ENCODE data around the gene RFX2.

Gene RFX2

DNA sequence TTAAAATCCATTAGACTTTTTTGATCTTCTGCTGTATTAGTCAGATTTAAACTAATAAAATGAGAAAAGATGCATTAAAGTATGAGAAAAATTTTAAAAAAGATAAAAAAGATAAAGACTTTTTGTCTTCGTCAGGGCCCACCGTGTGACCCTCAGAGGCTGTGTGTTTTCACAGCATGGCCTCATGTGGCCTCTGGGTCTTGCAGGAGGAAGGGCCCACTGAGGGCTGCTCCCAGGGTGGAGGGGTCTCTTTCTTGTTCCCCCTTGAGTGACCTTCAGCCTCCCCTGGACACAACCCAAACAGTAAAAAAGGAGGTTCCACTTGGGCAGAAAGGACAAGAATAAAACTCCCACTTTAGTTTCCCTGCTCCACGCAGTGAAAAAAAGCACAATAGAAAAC lies 75.3 kb downstream of the RFX2 start:
- no peak for TF ChIP-seq GATA2 (IDR thresholded peaks at IDR 0.05; ENCODE audit: low read depth, low read length)
- no peak for TF ChIP-seq GATA3 (IDR thresholded peaks at IDR 0.05; ENCODE audit: low read depth, low read length)

DNA sequence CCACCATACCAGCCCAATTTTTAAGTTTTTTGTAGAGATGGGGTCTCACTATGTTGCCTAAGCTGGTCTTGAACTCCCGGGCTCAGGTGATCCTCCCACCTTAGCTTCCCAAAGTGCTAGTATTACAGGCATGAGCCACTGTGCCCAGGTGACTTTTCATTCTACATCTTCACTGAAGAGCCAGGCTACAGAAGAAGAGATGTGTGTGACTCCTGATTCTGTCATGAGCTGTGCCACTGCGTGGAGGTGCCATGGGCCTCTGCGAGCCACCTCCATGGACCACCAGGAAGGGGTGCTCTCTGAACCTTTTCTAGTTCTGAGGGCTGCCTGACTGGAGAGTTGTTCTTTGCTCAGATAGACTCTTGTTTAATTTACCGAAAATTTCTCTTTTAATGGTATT lies 75.8 kb downstream of the RFX2 start:
- no peak for TF ChIP-seq GATA2 (IDR thresholded peaks at IDR 0.05; ENCODE audit: low read depth, low read length)
- TF ChIP-seq GATA3 (IDR thresholded peaks at IDR 0.05; ENCODE audit: low read depth, low read length): no peak

DNA sequence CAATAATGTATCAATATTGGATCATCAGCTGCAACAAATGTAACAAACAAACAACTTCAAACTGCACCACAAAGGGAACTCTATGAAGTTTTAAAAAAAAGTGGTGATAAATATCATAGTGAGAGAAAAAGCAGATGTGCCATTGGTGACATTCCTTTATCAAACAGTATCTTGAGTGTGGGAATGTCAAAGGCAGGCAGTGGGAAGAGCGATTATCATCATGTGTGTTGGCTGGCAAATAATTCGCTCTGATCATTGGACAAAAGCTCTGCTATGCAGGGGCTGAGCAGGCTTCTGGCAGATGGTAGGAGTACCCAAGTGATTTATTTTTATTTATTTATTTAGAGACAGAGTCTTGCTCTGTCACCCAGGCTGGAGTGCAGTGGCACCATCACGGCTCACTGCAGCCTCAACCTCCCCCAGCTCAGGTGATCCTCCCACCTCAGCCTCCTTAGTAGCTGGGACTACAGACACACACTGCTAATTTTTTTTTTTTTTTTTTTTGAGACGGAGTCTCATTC lies 76.5 kb downstream of the RFX2 start:
- TF ChIP-seq GATA3 (IDR thresholded peaks at IDR 0.05; ENCODE audit: low read depth, low read length) (no peak), GATA2 (IDR thresholded peaks at IDR 0.05; ENCODE audit: low read depth, low read length) (peak; percentile 56)

DNA sequence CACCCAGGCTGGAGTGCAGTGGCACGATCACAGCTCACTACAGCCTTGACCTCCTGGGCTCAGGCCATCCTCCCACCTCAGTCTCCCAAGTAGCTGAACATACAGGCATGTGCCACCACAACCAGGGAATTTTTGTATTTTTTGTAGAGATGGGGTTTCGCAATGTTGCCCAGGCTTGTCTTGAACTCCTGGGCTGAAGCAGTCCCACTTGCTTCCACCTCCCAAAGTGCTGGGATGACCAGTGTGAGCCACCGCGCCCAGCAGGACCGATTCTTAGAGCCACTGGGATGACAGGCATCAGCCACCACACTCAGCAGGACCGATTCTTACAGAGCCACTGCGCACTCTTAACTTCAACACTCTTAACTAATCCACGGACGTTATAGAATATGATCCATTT lies 77.5 kb downstream of the RFX2 start:
- TF ChIP-seq GATA2 (IDR thresholded peaks at IDR 0.05; ENCODE audit: low read depth, low read length) (no peak), GATA3 (IDR thresholded peaks at IDR 0.05; ENCODE audit: low read depth, low read length) (no peak)

DNA sequence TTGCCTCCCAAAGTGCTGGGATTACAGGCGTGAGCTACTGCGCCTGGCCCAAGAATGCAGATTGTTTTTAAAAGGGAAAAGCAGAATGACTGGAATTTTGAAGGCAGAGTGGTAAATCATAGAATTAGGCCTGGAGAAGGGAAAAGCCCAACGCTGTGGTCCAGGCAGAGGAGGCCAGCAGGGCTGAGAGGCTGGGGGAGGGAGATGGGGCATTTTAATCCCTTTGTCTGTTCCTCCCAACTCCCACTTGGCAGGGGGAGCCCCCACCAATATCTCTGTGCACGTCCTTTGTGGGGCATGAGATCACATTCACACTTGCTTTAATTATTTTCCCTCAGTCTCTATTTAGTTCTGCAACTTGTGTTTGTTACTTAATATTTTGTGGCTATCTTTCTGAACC lies 77.9 kb downstream of the RFX2 start:
- TF ChIP-seq GATA2 (IDR thresholded peaks at IDR 0.05; ENCODE audit: low read depth, low read length) (no peak), GATA3 (IDR thresholded peaks at IDR 0.05; ENCODE audit: low read depth, low read length) (no peak)

DNA sequence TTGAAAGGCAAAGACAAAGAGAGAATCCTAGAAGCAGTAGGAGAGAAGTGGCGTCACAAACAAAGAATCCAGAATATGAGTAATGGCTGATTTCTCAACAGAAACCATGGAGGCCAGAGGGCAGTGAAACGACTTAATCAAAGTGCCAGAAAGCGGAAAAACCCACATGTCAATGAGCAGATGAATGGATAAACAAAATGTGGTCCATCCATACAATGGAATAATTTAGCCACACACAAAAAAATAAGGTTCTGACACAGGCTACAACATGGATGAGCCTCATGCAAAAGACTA lies 80.1 kb downstream of the RFX2 start:
- TF ChIP-seq GATA3 (IDR thresholded peaks at IDR 0.05; ENCODE audit: low read depth, low read length): no peak
- no peak for TF ChIP-seq GATA2 (IDR thresholded peaks at IDR 0.05; ENCODE audit: low read depth, low read length)

DNA sequence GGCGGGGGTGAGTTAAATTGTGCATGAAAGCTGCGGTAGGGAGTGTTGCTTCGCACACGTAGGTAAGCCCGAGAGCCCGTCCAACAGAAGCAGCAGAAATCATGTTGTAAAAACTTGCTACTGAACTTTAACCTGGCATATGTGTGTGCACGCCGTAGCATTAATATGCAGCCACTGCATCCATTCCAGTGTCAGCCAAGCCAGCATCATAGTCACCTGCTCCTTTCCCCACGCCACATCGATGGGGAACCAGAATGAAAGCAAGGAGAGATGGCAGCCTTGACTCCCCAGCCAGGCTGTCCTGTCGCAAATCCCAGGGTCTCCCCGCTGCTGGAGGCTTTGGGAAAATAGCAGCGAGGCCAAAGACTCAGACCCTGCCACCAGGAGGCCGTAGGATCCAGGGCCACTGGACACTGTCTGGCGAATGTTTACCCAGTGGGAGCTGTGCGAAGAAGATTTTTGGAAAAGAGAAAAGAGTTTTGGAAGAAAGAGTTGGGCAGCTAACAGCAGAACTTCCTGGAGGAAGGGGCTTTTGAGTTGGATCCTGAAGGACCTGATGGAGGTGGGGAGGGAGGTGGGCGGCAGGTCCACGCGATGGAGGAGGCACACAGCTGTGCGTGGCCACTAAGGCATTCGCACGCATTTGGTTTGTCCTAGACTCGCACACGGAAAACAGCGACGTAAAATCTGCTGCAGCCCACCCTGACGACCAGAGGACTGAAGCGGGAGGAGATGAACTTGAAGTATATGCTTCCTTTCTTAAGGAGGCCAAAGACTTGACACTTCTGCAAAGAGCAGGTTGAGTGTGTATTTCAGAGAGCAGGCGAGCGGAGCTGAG lies 83.7 kb downstream of the RFX2 start:
- TF ChIP-seq GATA3 (IDR thresholded peaks at IDR 0.05; ENCODE audit: low read depth, low read length) (no peak), GATA2 (IDR thresholded peaks at IDR 0.05; ENCODE audit: low read depth, low read length) (no peak)

DNA sequence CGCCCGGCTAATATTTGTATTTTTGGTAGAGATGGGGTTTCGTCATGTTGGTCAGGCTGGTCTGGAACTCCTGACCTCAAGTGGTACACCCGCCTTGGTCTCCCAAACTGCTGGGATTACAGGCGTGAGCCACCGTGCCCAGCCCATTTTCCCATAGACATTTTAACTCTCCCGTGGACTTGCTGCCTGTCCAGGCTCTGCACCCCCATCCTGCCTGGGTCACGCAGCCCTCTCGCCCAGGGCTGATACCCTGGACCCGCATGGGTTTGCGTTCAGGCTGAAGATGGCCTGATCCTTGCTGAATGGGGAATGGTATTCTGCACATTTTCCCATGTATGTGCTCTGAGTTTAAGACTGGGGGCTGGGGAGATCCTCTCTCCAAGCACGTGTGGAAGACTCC lies 86.4 kb downstream of the RFX2 start:
- TF ChIP-seq GATA3 (IDR thresholded peaks at IDR 0.05; ENCODE audit: low read depth, low read length) (no peak), GATA2 (IDR thresholded peaks at IDR 0.05; ENCODE audit: low read depth, low read length) (no peak)

DNA sequence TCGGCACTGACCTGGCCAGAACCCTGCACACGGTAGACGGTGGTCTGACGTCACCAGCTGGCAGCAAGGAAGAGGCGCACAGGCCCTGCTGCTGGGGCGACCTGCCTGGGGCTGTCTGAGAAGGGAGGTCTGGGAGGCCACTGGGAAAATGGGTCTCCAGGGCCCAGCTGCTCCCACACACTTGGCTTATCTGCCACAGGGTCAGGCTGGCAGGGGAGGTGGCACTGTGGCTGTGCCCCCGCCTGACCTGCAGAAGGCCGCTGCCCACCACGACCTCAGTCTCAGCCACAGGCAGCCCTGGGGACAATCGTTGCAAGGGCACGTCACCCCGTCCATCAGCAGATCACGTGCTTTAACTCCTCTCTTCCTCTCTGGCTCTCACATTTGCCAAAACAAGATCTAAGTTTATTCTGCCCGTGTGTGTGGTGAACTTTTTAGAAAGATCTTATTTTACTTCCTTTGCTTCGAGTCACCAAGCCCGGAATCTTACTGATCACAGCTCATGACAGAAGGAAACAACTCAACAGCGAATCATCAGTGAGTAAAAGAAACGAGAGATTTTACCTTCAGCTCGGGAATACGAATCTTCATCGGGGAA lies 87.1 kb downstream of the RFX2 start:
- TF ChIP-seq GATA3 (IDR thresholded peaks at IDR 0.05; ENCODE audit: low read depth, low read length) (no peak), GATA2 (IDR thresholded peaks at IDR 0.05; ENCODE audit: low read depth, low read length) (no peak)

DNA sequence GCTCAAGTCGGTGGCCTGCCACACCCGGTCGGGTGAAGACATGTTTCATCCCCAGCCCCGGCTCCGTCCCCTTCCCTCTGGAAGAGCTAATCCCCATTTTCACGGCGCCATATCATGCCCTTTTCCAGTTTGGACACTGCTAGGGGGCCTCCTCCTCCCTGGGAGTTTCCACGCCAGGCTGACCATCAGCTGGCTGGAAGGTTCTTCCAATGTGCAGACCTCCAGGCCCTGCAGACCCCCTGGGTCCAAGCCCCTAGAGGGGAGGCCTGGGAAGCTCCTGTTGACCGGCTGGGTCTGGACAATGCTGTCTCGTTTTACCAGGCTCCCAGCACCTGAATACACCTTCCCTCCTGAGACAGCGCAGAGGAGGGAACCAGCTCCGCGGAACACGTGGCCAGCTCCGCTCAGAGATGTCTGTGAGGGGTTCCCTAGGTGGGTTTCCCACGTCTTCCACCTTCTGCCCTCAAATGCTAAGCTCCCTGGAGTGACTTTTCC lies 87.7 kb downstream of the RFX2 start:
- no peak for TF ChIP-seq GATA2 (IDR thresholded peaks at IDR 0.05; ENCODE audit: low read depth, low read length)
- TF ChIP-seq GATA3 (IDR thresholded peaks at IDR 0.05; ENCODE audit: low read depth, low read length): no peak

DNA sequence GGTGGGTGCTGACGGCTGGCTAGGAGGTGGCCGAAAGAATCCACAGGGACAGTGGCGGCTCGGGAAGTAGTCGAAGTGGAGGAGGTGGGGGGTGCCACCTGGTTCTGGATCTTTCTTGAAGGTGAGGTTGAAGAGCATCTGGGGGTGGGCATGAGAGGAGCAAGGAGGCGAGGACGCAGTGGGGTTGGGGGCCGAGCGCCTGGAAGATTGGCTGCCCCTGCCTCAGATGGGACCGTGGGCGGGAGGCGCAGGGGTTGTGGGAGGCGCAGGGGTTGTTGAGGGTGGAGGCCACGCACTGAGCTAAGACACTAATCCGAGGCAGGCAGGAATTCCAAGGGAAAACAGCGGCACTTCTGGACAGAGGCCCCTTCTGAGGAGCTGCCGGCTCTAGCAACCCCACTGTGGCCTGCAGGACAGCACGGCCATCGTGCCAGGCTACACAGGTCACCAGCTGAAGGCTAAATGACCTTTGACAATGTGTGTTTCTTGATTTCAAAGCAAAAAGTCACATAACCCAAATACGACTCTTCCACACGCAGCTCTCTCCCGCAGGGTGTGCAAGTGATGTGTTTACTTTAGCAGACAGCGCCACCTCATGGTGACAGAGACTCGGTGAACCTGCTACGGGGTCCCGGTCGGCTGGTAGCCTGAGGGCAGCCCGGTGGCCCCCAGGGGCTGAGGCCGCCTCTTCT lies 88.3 kb downstream of the RFX2 start:
- no peak for TF ChIP-seq GATA2 (IDR thresholded peaks at IDR 0.05; ENCODE audit: low read depth, low read length)
- no peak for TF ChIP-seq GATA3 (IDR thresholded peaks at IDR 0.05; ENCODE audit: low read depth, low read length)

DNA sequence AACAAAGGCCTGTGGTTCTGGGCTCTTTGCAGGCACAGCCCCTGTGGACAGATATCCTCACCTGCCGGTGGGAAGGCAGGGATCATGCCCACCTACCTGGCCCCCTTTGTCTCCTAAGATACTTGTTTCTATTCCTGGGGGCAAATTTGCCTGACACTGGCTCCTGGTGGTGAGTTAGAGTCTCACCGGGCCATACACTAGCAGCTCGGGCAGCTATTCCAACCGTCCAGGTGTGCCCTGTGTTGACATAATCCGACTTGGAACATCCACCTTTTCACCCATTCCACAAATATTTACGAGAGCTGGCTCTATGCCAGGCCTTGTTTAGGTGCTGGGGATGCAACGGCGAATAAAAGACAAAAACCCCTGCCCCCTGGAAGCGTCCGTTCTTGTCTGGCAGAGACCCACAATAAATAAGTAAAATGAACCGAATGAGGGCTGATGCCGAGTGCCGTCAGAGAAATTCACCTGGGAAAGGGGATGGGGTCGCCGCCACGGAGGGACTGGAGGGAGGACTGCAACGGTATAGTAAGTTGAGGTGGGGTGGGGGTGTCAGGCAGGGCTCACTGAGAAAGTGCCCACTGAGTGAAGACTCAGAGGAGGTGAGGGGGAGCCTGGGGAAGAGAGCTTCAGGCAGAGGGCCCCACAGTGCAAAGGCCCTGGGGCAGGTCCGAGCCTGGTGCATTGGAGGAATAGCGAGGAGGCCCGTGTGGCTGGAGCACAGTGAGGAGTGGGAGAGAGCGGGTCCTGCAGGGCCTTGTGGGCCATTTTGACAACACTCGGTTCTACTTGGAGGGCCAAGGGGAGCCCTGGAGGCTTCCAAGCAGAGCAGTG lies 89.1 kb downstream of the RFX2 start:
- TF ChIP-seq GATA3 (IDR thresholded peaks at IDR 0.05; ENCODE audit: low read depth, low read length): no peak
- TF ChIP-seq GATA2 (IDR thresholded peaks at IDR 0.05; ENCODE audit: low read depth, low read length): no peak

DNA sequence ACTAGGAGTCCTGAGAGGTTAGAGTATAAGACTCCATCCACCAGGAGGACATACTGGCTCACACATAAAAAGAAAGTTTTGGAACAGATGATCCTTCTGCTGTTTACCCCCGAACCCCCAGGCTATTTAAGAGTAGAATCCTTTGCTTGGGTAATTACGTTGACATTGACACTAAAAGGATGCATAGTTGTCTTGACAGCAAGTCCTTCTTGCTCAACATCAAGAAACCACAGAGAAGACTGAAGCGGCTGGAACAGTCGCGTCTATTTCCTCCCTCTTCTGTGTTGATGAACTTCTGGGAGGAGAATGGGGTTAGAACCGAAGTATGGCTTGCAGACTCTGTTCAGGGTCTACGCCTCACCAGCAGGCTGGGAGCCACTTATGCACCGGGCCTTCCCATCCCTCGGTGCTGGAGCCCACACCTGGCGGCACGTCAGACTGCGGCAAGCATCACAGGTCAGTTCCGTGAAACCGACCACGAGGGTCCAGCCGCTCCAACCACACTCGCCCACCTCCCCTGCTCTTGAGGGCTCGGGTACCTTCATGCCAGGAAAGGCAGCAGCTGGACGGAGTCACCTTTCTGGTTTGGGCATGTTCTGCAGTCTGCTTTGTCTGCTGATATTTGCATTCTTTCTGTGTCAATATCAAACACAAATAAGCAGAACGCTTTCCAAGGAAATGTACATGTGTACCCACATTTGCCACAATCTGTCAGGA lies 90.0 kb downstream of the RFX2 start:
- TF ChIP-seq GATA2 (IDR thresholded peaks at IDR 0.05; ENCODE audit: low read depth, low read length) (no peak), GATA3 (IDR thresholded peaks at IDR 0.05; ENCODE audit: low read depth, low read length) (no peak)
